Keratinocyte (primary cell): ENCODE data around the gene DHRSX. TPM values are rescaled to one million over a fixed set of nuclear protein-coding genes. Genes with fewer than 3 reads are reported as not detected.

Experiments
- DNase-seq: peaks from one replicate; pipeline ENCODE4 v3.0.0-alpha.2; 2011; ENCODE audit warnings: low read depth, missing footprints, low spot score
- FAIRE-seq: peaks from 2 replicates; lab custom pipeline; 2011; peaks lifted over from hg19 to GRCh38; lab: Jason Lieb, UNC
- H2AFZ ChIP-seq: 2 replicates; pipeline ENCODE4 v1.6.0; 2012; ENCODE audit warnings: low read length, control low read depth, inconsistent platforms; ENCODE audit not compliant: control insufficient read depth
- H3K27ac ChIP-seq: 2 replicates; pipeline ENCODE4 v1.5.1; 2011; ENCODE audit warnings: low read length; ENCODE audit not compliant: control insufficient read depth, insufficient read depth
- H3K27me3 ChIP-seq: 3 replicates; pipeline ENCODE4 v1.6.0; 2011; ENCODE audit warnings: low read length; ENCODE audit not compliant: control insufficient read depth, insufficient read depth; ENCODE audit errors: extremely low read depth
- H3K36me3 ChIP-seq, 2 experiments: 2 replicates in 1 of 2; 3 replicates in 1 of 2; pipeline ENCODE4 v1.5.1; 2011; ENCODE audit warnings: low read length in 2 of 2, mild to moderate bottlenecking in 1 of 2; ENCODE audit not compliant: control insufficient read depth in 2 of 2, insufficient read depth in 2 of 2; ENCODE audit errors: extremely low read depth in 1 of 2
- H3K4me1 ChIP-seq: 3 replicates; pipeline ENCODE4 v1.5.1; 2011; ENCODE audit warnings: low read length; ENCODE audit not compliant: control insufficient read depth, insufficient read depth; ENCODE audit errors: extremely low read depth
- H3K4me2 ChIP-seq: 3 replicates; pipeline ENCODE4 v1.6.0; 2011; ENCODE audit warnings: low read depth, low read length; ENCODE audit not compliant: control insufficient read depth, insufficient read depth; ENCODE audit errors: extremely low read depth
- H3K4me3 ChIP-seq, 3 experiments: fragments of 200-600 bp in 1 of 3; sonication (generic) in 1 of 3; 2 replicates in 2 of 3; 3 replicates in 1 of 3; pipeline ENCODE4 v1.5.1; 2011 to 2016; ENCODE audit warnings: low read length in 3 of 3, mild to moderate bottlenecking in 3 of 3, control low read depth in 2 of 3, inconsistent platforms in 1 of 3, low read depth in 1 of 3, mixed read lengths in 1 of 3, mixed run types in 1 of 3, moderate library complexity in 1 of 3; ENCODE audit not compliant: control insufficient read depth in 2 of 3, insufficient read depth in 2 of 3; ENCODE audit errors: extremely low read depth in 1 of 3
- H3K79me2 ChIP-seq: 2 replicates; pipeline ENCODE4 v1.6.0; 2012; ENCODE audit warnings: low read length; ENCODE audit not compliant: control insufficient read depth, insufficient read depth
- H3K9ac ChIP-seq: 3 replicates; pipeline ENCODE4 v1.6.0; 2011; ENCODE audit warnings: low read length; ENCODE audit not compliant: control insufficient read depth, insufficient read depth; ENCODE audit errors: extremely low read depth
- H3K9me1 ChIP-seq: 3 replicates; pipeline ENCODE4 v1.6.0; 2011; ENCODE audit warnings: low read length; ENCODE audit not compliant: control insufficient read depth, insufficient read depth; ENCODE audit errors: extremely low read depth
- H3K9me3 ChIP-seq: 2 replicates; pipeline ENCODE4 v1.5.1; 2012; ENCODE audit warnings: low read depth, low read length; ENCODE audit not compliant: control insufficient read depth
- H4K20me1 ChIP-seq: 3 replicates; pipeline ENCODE4 v1.6.0; 2011; ENCODE audit warnings: low read length; ENCODE audit not compliant: control insufficient read depth, insufficient read depth; ENCODE audit errors: extremely low read depth
- CTCF ChIP-seq, 3 experiments: IDR thresholded peaks in 1 of 3; conservative IDR thresholded peaks in 1 of 3; optimal IDR thresholded peaks in 1 of 3; 2 replicates in 2 of 3; 3 replicates in 1 of 3; pipeline versions ENCODE3 to v1.5.1; 2011; ENCODE audit warnings: low read length in 3 of 3, mild to moderate bottlenecking in 3 of 3, moderate library complexity in 2 of 3, control low read depth in 1 of 3, inconsistent platforms in 1 of 3; ENCODE audit not compliant: insufficient read depth in 2 of 3; ENCODE audit errors: extremely low read depth in 1 of 3
- EZH2 ChIP-seq: IDR thresholded peaks from one replicate; pipeline ENCODE4 v1.6.1; 2012; ENCODE audit warnings: inconsistent platforms, mild to moderate bottlenecking, low read length, moderate library complexity
- dilution Hi-C: fragments of 300-500 bp; cut with MboI; formaldehyde crosslinking; loops from one replicate; pipeline ENCODE4 v1.7.0; 2020; ENCODE audit warnings: low sequenced_read_pairs; ENCODE audit not compliant: extremely low pct_ligation_motif_present
- polyA plus RNA-seq, 5 experiments: library from polyadenylated mRNA; depleted of rRNA in 3 of 5; stranded (reverse) in 3 of 5; stranded (forward) in 1 of 5; unstranded in 1 of 5; fragments of >200 nt; gene quantifications; 1 replicate in 1 of 5; 2 replicates in 3 of 5; 3 replicates in 1 of 5; pipeline versions ENCODE4 v1.2.1 to v1.2.3, GENCODE V29; 2011 to 2012; ENCODE audit warnings: missing spikeins in 2 of 5, low read depth in 1 of 5, low replicate concordance in 1 of 5

Gene DHRSX
- polyA plus RNA-seq, 1 donor (not counting 4 experiments of a cell fraction or from before 2014, with no cell fraction given), result 20.4 TPM

- no peak for DNase-seq
- dilution Hi-C loops, result no loop called here
- H4K20me1 ChIP-seq, result no peaks in the 10 kb centered on the region
- H3K4me1 ChIP-seq, result peaks cover 5% of the 10 kb centered on the region
- peaks cover 19% of the 10 kb centered on the region in 2 experiments for H3K36me3 ChIP-seq
- no peak for FAIRE-seq
- H3K79me2 ChIP-seq, result peaks cover 23% of the 10 kb centered on the region
- H2AFZ ChIP-seq, result no peak overlapping the region
- TF ChIP-seq CTCF (optimal IDR thresholded peaks at IDR 0.05 in 1 of 3, IDR thresholded peaks at IDR 0.05 in 1 of 3, conservative IDR thresholded peaks at IDR 0.05 in 1 of 3; ENCODE audit: extremely low read depth in 1 of 3, insufficient read depth in 2 of 3, low read length in 3 of 3), result no peak
- no peak for TF ChIP-seq EZH2
- H3K4me3 ChIP-seq, result no peak overlapping the region
- H3K9me1 ChIP-seq, result no peaks in the 10 kb centered on the region
- H3K27ac ChIP-seq, result no peak overlapping the region
- no peaks in the 10 kb centered on the region for H3K9me3 ChIP-seq
- no peaks in the 10 kb centered on the region for H3K27me3 ChIP-seq
- no peak overlapping the region for H3K9ac ChIP-seq
- H3K4me2 ChIP-seq, result no peak overlapping the region
Observed at GRCh38 chrX:2489446-2490445, 11.0 kb downstream of the DHRSX start.

GRCh38 chrX:2488621-2489285 is 12.0 kb downstream of the DHRSX start:
- no peak overlapping the region for H3K9ac ChIP-seq
- no peak for TF ChIP-seq CTCF (optimal IDR thresholded peaks at IDR 0.05 in 1 of 3, IDR thresholded peaks at IDR 0.05 in 1 of 3, conservative IDR thresholded peaks at IDR 0.05 in 1 of 3; ENCODE audit: extremely low read depth in 1 of 3, insufficient read depth in 2 of 3, low read length in 3 of 3)
- no peak for TF ChIP-seq EZH2
- FAIRE-seq, result no peak
- no peak overlapping the region for H3K4me2 ChIP-seq
- no peak overlapping the region for H3K27ac ChIP-seq
- peaks cover 5% of the 10 kb centered on the region for H3K4me1 ChIP-seq
- peaks cover 19 to 21% of the 10 kb centered on the region in 2 experiments for H3K36me3 ChIP-seq
- no peaks in the 10 kb centered on the region for H3K9me1 ChIP-seq
- H2AFZ ChIP-seq, result no peak overlapping the region
- dilution Hi-C loops, result no loop called here
- peaks cover 23% of the 10 kb centered on the region for H3K79me2 ChIP-seq
- H3K4me3 ChIP-seq, result no peak overlapping the region
- no peaks in the 10 kb centered on the region for H4K20me1 ChIP-seq
- no peaks in the 10 kb centered on the region for H3K27me3 ChIP-seq
- DNase-seq, result no peak
- no peaks in the 10 kb centered on the region for H3K9me3 ChIP-seq
